SK-N-SH treated with all-trans-retinoic acid at 6 μM for 48 hours (cell line): ENCODE data around the gene GH1.
"Not testable (repeated sequence)": the region's sequence is repeated elsewhere in the genome, so short reads cannot be mapped to it uniquely, and the experiment has no call there.

Source experiments
- ARNTL ChIP-seq: fragments of 450-650 bp; formaldehyde crosslinking; IDR thresholded peaks from 2 replicates; pipeline ENCODE4 v1.5.0; 2020; ENCODE audit warnings: low read depth, mild to moderate bottlenecking, moderate library complexity, borderline replicate concordance
- RARB ChIP-seq: fragments of 250-450 bp; sonication (Bioruptor Pico); IDR thresholded peaks from 2 replicates; pipeline ENCODE4 v1.8.0; 2021; ENCODE audit warnings: mild to moderate bottlenecking, moderate library complexity
- ZFP3 ChIP-seq: fragments of 250-450 bp; sonication (Bioruptor Pico); IDR thresholded peaks from 2 replicates; pipeline ENCODE4 v1.5.0; 2020; ENCODE audit warnings: mild to moderate bottlenecking, moderate library complexity
- TF ChIP-seq, protein P1 (sequence below): fragments of 250-450 bp; sonication (Bioruptor Pico); IDR thresholded peaks from 2 replicates; pipeline ENCODE4 v1.8.0; 2020; ENCODE audit warnings: mild to moderate bottlenecking, moderate library complexity, borderline replicate concordance

DNA sequence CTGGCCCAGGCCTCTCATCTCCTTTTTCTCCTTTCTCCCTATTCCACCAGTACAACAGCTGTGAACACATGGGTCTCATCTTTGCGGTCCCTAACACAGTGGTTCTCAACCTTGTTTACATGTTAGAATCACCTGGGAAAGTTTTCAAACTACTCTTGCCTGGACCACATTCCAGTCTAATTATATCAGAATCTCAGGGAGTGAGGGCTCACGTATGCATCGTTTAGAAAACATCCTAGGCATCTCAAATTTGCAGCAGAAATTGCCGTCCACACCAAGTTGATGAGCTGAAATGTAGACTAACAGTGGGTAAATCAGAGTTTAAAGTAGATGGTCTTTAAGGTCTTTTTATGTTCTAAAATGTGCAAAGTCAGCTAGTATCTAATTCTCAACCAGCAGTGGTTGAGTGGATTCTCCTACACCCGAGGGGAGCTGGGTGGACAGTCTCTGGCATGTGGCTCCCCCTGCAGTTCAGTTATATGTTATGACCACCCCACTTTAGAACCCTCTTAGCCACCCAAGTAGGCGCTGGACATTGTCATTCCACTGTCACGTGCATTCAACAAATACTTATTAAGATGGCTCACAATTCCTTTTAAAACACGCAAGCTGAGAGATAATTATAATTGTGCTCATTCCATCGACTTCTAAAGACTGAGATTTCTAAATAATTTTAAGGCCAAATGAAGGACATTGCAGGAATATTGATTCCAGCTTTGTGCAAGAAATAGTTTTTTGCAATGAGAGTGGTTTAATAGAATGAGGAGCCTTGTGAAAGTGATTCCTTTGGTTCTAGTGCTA is 48.9 kb downstream of the GH1 start:
- TF ChIP-seq RARB, ZFP3, ARNTL (CRISPR knock-in tag): not testable (repeated sequence)
- TF ChIP-seq, protein P1, sequence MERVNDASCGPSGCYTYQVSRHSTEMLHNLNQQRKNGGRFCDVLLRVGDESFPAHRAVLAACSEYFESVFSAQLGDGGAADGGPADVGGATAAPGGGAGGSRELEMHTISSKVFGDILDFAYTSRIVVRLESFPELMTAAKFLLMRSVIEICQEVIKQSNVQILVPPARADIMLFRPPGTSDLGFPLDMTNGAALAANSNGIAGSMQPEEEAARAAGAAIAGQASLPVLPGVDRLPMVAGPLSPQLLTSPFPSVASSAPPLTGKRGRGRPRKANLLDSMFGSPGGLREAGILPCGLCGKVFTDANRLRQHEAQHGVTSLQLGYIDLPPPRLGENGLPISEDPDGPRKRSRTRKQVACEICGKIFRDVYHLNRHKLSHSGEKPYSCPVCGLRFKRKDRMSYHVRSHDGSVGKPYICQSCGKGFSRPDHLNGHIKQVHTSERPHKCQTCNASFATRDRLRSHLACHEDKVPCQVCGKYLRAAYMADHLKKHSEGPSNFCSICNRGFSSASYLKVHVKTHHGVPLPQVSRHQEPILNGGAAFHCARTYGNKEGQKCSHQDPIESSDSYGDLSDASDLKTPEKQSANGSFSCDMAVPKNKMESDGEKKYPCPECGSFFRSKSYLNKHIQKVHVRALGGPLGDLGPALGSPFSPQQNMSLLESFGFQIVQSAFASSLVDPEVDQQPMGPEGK = not testable (repeated sequence)
